Astrocyte (in vitro differentiated cells and primary cell): ENCODE results near the gene SEC24D. TPM values are rescaled to one million over a fixed set of nuclear protein-coding genes. Genes with fewer than 3 reads are reported as not detected.
A peak's percentile ranks its signal among the peaks of the same experiment; 100 is the strongest.

Experiments used
- DNase-seq: peaks from one replicate; pipeline ENCODE4 v3.0.0-alpha.2; 2010; ENCODE audit warnings: low read depth
- FAIRE-seq: peaks from 2 replicates; lab custom pipeline; 2011; peaks lifted over from hg19 to GRCh38; lab: Jason Lieb, UNC
- H2AFZ ChIP-seq: 2 replicates; pipeline ENCODE4 v1.6.0; 2012; ENCODE audit warnings: low read depth, low read length, inconsistent platforms
- H3K27ac ChIP-seq: 2 replicates; pipeline ENCODE4 v1.5.1; 2011; ENCODE audit warnings: low read depth, low read length, inconsistent platforms
- H3K27me3 ChIP-seq: 2 replicates; pipeline ENCODE4 v1.6.0; 2011; ENCODE audit warnings: low read length, inconsistent platforms; ENCODE audit not compliant: insufficient read depth
- H3K36me3 ChIP-seq: 2 replicates; pipeline ENCODE4 v1.5.1; 2011; ENCODE audit warnings: low read length, inconsistent platforms; ENCODE audit not compliant: insufficient read depth
- H3K4me1 ChIP-seq: 2 replicates; pipeline ENCODE4 v1.5.1; 2011; ENCODE audit warnings: low read length, inconsistent platforms; ENCODE audit not compliant: insufficient read depth
- H3K4me2 ChIP-seq: 2 replicates; pipeline ENCODE4 v1.6.0; 2012; ENCODE audit warnings: low read length, inconsistent platforms
- H3K4me3 ChIP-seq: 2 replicates; pipeline ENCODE4 v1.5.1; 2011; ENCODE audit warnings: low read depth, mild to moderate bottlenecking, low read length, inconsistent platforms; ENCODE audit not compliant: insufficient read depth
- H3K79me2 ChIP-seq: 2 replicates; pipeline ENCODE4 v1.6.0; 2012; ENCODE audit warnings: mild to moderate bottlenecking, low read length, inconsistent platforms; ENCODE audit not compliant: insufficient read depth
- H3K9ac ChIP-seq: 2 replicates; pipeline ENCODE4 v1.6.0; 2012; ENCODE audit warnings: mild to moderate bottlenecking, low read length, inconsistent platforms
- H3K9me3 ChIP-seq: 2 replicates; pipeline ENCODE4 v1.5.1; 2012; ENCODE audit warnings: low read depth, mild to moderate bottlenecking, low read length, inconsistent platforms; ENCODE audit not compliant: insufficient read depth
- H4K20me1 ChIP-seq: 2 replicates; pipeline ENCODE4 v1.6.0; 2012; ENCODE audit warnings: low read length, inconsistent platforms; ENCODE audit not compliant: insufficient read depth
- H3K27ac Mint-ChIP-seq: one replicate; pipeline ENCODE4 v1.8.0; 2021; ENCODE audit warnings: mild to moderate bottlenecking, mixed read lengths; ENCODE audit not compliant: unreplicated experiment
- H3K27me3 Mint-ChIP-seq: one replicate; pipeline ENCODE4 v1.8.0; 2021; ENCODE audit warnings: low read depth, mixed read lengths; ENCODE audit not compliant: unreplicated experiment
- H3K36me3 Mint-ChIP-seq: one replicate; pipeline ENCODE4 v1.8.0; 2021; ENCODE audit warnings: low read depth, mixed read lengths; ENCODE audit not compliant: unreplicated experiment
- H3K4me1 Mint-ChIP-seq: one replicate; pipeline ENCODE4 v1.8.0; 2021; ENCODE audit warnings: low read depth, mixed read lengths; ENCODE audit not compliant: unreplicated experiment
- H3K4me3 Mint-ChIP-seq: one replicate; pipeline ENCODE4 v1.8.0; 2021; ENCODE audit warnings: mild to moderate bottlenecking, moderate library complexity, mixed read lengths; ENCODE audit not compliant: unreplicated experiment
- H3K9me3 Mint-ChIP-seq: one replicate; pipeline ENCODE4 v1.8.0; 2021; ENCODE audit warnings: mild to moderate bottlenecking, mixed read lengths; ENCODE audit not compliant: unreplicated experiment
- CTCF ChIP-seq: IDR thresholded peaks from 2 replicates; pipeline ENCODE4 v1.5.1; 2011; ENCODE audit warnings: low read depth, mild to moderate bottlenecking, inconsistent platforms, low read length, moderate library complexity; ENCODE audit not compliant: insufficient read depth
- EZH2 ChIP-seq: IDR thresholded peaks from 2 replicates; pipeline ENCODE4 v1.6.1; 2012; ENCODE audit warnings: mild to moderate bottlenecking, low read length, inconsistent platforms; ENCODE audit not compliant: insufficient read depth
- total RNA-seq: library from RNA; stranded (reverse); gene quantifications from 2 replicates; pipeline ENCODE4 v1.2.1, GENCODE V29; 2021

Gene SEC24D
- total RNA-seq, 1 donor from 2014 or later: 187 TPM

GRCh38 chr4:118877797-118878196 lies 41.9 kb upstream of the SEC24D start:
- no peaks in the 10 kb centered on the region for H3K27me3 Mint-ChIP-seq
- Histone ChIP-seq H3K79me2 (no peaks in the 10 kb centered on the region), H3K4me2 (no peak overlapping the region), H2AFZ (no peak overlapping the region), H3K4me1 (no peaks in the 10 kb centered on the region), H3K27me3 (no peaks in the 10 kb centered on the region), H3K9ac (no peak overlapping the region), H4K20me1 (no peaks in the 10 kb centered on the region), H3K27ac (no peak overlapping the region), H3K9me3 (no peaks in the 10 kb centered on the region), H3K36me3 (no peaks in the 10 kb centered on the region), H3K4me3 (no peak overlapping the region)
- H3K4me3 Mint-ChIP-seq: no peak overlapping the region
- TF ChIP-seq CTCF: no peak
- no peak for TF ChIP-seq EZH2
- peaks cover 3% of the 10 kb centered on the region for H3K36me3 Mint-ChIP-seq
- no peaks in the 10 kb centered on the region for H3K9me3 Mint-ChIP-seq
- FAIRE-seq (no peak), DNase-seq (no peak)
- no peak overlapping the region for H3K27ac Mint-ChIP-seq
- peaks cover 2% of the 10 kb centered on the region for H3K4me1 Mint-ChIP-seq

- peak; percentile 55 for FAIRE-seq
- H3K9me3 Mint-ChIP-seq: no peaks in the 10 kb centered on the region
These were observed 36.3 kb upstream of the SEC24D start for GRCh38 chr4:118872181-118872580.

More at GRCh38 chr4:118872181-118872580, 36.3 kb upstream of the SEC24D start:
- no peak overlapping the region for H3K27ac Mint-ChIP-seq
- peaks cover 18% of the 10 kb centered on the region for H3K4me1 Mint-ChIP-seq
- H3K4me1 ChIP-seq: no peaks in the 10 kb centered on the region
- H3K9ac ChIP-seq: no peak overlapping the region
- no peaks in the 10 kb centered on the region for H4K20me1 ChIP-seq
- H3K79me2 ChIP-seq: no peaks in the 10 kb centered on the region
- no peak overlapping the region for H3K4me2 ChIP-seq
- H3K36me3 ChIP-seq: no peaks in the 10 kb centered on the region
- no peak overlapping the region for H3K4me3 ChIP-seq
- no peaks in the 10 kb centered on the region for H3K36me3 Mint-ChIP-seq
- no peak overlapping the region for H3K27ac ChIP-seq
- no peak for DNase-seq
- no peak overlapping the region for H3K4me3 Mint-ChIP-seq
- H3K27me3 ChIP-seq: no peaks in the 10 kb centered on the region
- no peak overlapping the region for H2AFZ ChIP-seq
- TF ChIP-seq EZH2 (no peak), CTCF (no peak)
- no peaks in the 10 kb centered on the region for H3K27me3 Mint-ChIP-seq
- H3K9me3 ChIP-seq: no peaks in the 10 kb centered on the region
